IMR-90 (cell line): ENCODE results near the gene SLC7A9. TPM values are rescaled to one million over a fixed set of nuclear protein-coding genes. Genes with fewer than 3 reads are reported as not detected.

Experiments used
- ATAC-seq: fragments of 200-7000 bp; cut with Tn5 transposase; 2 replicates; pipeline ENCODE4 v1.9.1; 2020; ENCODE audit warnings: low read depth, mild to moderate bottlenecking, moderate library complexity
- BruUV-seq: library from RNA; stranded (reverse); fragments of 400-500 nt; replicated peaks from 2 replicates; lab custom pipeline; 2021; lab: Mats Ljungman, UMichigan
- CTCF ChIA-PET: fragments of 300-600 bp; formaldehyde crosslinking; extraction: SDS; loops from one replicate; lab custom pipeline; 2021; ENCODE audit warnings: antibody characterized with exemption; lab: Yijun Ruan, JAX
- POLR2A ChIA-PET: fragments of 300-600 bp; sonication (Branson Sonifier 250); formaldehyde crosslinking; loops from one replicate; lab custom pipeline; 2022; ENCODE audit warnings: antibody characterized with exemption; ENCODE audit not compliant: unreplicated experiment; lab: Charles Lee
- DNase-seq: peaks from one replicate; pipeline ENCODE4 v3.0.0; 2013
- H2AFZ ChIP-seq: replicated peaks from 2 replicates; pipeline ENCODE3; 2013; ENCODE audit warnings: low read length, mild to moderate bottlenecking; ENCODE audit not compliant: poor library complexity
- H2AK5ac ChIP-seq: 2 replicates; pipeline ENCODE4 v1.6.1; 2013; ENCODE audit warnings: low read depth, low read length, inconsistent platforms
- H2AK9ac ChIP-seq: replicated peaks from 2 replicates; pipeline ENCODE3; 2013; ENCODE audit warnings: mild to moderate bottlenecking, low read depth, low read length, moderate library complexity; ENCODE audit not compliant: poor library complexity
- H2BK120ac ChIP-seq: 2 replicates; pipeline ENCODE4 v1.6.1; 2013; ENCODE audit warnings: low read depth, low read length, inconsistent platforms
- H2BK15ac ChIP-seq: 3 replicates; pipeline ENCODE4 v1.6.1; 2013; ENCODE audit warnings: low read depth, low read length, inconsistent platforms
- H2BK20ac ChIP-seq: 2 replicates; pipeline ENCODE4 v1.6.1; 2013; ENCODE audit warnings: low read depth, mild to moderate bottlenecking, inconsistent platforms, low read length, moderate library complexity
- H2BK5ac ChIP-seq: 2 replicates; pipeline ENCODE4 v1.6.1; 2013; ENCODE audit warnings: mild to moderate bottlenecking, low read depth, low read length, inconsistent platforms; ENCODE audit not compliant: poor library complexity, severe bottlenecking
- H3K14ac ChIP-seq: replicated peaks from 2 replicates; pipeline ENCODE4 v1.6.1; 2013; ENCODE audit warnings: low read depth, low read length, inconsistent platforms
- H3K18ac ChIP-seq: 2 replicates; pipeline ENCODE4 v1.6.1; 2013; ENCODE audit warnings: low read depth, low read length, control low read depth
- H3K23ac ChIP-seq: 2 replicates; pipeline ENCODE4 v1.6.1; 2013; ENCODE audit warnings: low read depth, low read length, inconsistent platforms
- H3K27ac ChIP-seq: 2 replicates; pipeline ENCODE4 v1.5.1; 2013; ENCODE audit warnings: mild to moderate bottlenecking, control low read depth, low read length; ENCODE audit not compliant: insufficient read depth
- H3K27me3 ChIP-seq: 2 replicates; pipeline ENCODE4 v1.6.1; 2013; ENCODE audit warnings: low read length; ENCODE audit not compliant: control insufficient read depth, insufficient read depth
- H3K36me3 ChIP-seq: 2 replicates; pipeline ENCODE4 v1.6.1; 2013; ENCODE audit warnings: low read length, mixed read lengths; ENCODE audit not compliant: control insufficient read depth, insufficient read depth
- H3K4ac ChIP-seq: 2 replicates; pipeline ENCODE4 v1.6.1; 2013; ENCODE audit warnings: low read depth, low read length, inconsistent platforms
- H3K4me1 ChIP-seq: 2 replicates; pipeline ENCODE4 v1.6.1; 2013; ENCODE audit warnings: low read length, mixed read lengths; ENCODE audit not compliant: control insufficient read depth, insufficient read depth
- H3K4me2 ChIP-seq: 2 replicates; pipeline ENCODE4 v1.6.1; 2013; ENCODE audit warnings: low read depth, mild to moderate bottlenecking, control low read depth, low read length, moderate library complexity
- H3K4me3 ChIP-seq: 2 replicates; pipeline ENCODE4 v1.5.1; 2013; ENCODE audit warnings: low read depth, mild to moderate bottlenecking, control low read depth, low read length, moderate library complexity; ENCODE audit not compliant: insufficient read depth
- H3K56ac ChIP-seq: 2 replicates; pipeline ENCODE4 v1.6.1; 2013; ENCODE audit warnings: low read length, inconsistent platforms; ENCODE audit not compliant: insufficient read depth; ENCODE audit errors: extremely low read depth
- H3K79me1 ChIP-seq, 2 experiments: 2 replicates each; pipeline ENCODE4 v1.6.1; 2013; ENCODE audit warnings: low read length in 2 of 2, inconsistent platforms in 1 of 2, low read depth in 1 of 2
- H3K9ac ChIP-seq: 2 replicates; pipeline ENCODE4 v1.6.1; 2013; ENCODE audit warnings: low read depth, low read length, control low read depth
- H3K9me1 ChIP-seq: 2 replicates; pipeline ENCODE4 v1.6.1; 2013; ENCODE audit warnings: low read length, inconsistent platforms; ENCODE audit not compliant: insufficient read depth
- H3K9me3 ChIP-seq: 2 replicates; pipeline ENCODE4 v1.6.1; 2013; ENCODE audit warnings: low read length; ENCODE audit not compliant: control insufficient read depth, insufficient read depth
- H4K20me1 ChIP-seq: 2 replicates; pipeline ENCODE4 v1.6.1; 2013; ENCODE audit warnings: low read length, inconsistent platforms; ENCODE audit not compliant: insufficient read depth
- H4K5ac ChIP-seq: 2 replicates; pipeline ENCODE4 v1.6.1; 2013; ENCODE audit warnings: mild to moderate bottlenecking, low read depth, low read length, control low read depth
- H4K8ac ChIP-seq, 2 experiments: 2 replicates each; pipeline ENCODE4 v1.6.1; 2013; ENCODE audit warnings: low read depth in 2 of 2, low read length in 2 of 2, control low read depth in 1 of 2, inconsistent platforms in 1 of 2
- H4K91ac ChIP-seq: 2 replicates; pipeline ENCODE4 v1.6.1; 2013; ENCODE audit warnings: low read depth, low read length, inconsistent platforms; ENCODE audit not compliant: insufficient read depth
- CHD1 ChIP-seq: IDR thresholded peaks from 2 replicates; pipeline ENCODE4 v1.6.1; 2012; ENCODE audit warnings: low read depth, low read length, improper control_type of control experiment
- SMC3 ChIP-seq: fragments of 150-350 bp; IDR thresholded peaks from 2 replicates; pipeline ENCODE4 v1.6.1; 2016; ENCODE audit warnings: low read depth, mild to moderate bottlenecking, antibody characterized with exemption, low read length, moderate library complexity
- WGBS, 2 experiments: methylation state at CpG; one replicate each; pipeline versions ENCODE4 v1.1.5 to v1.1.7; 2013; ENCODE audit warnings: missing lambda C conversion rate in 2 of 2; ENCODE audit not compliant: insufficient read length in 1 of 2; ENCODE audit errors: extremely low coverage in 2 of 2; 5-methylcytosine and 5-hydroxymethylcytosine counted together
- dilution Hi-C: fragments of 300-500 bp; cut with HindIII; formaldehyde crosslinking; loops from one replicate; pipeline ENCODE4 v1.14.3; 2018; ENCODE audit warnings: low sequenced_read_pairs; ENCODE audit not compliant: unreplicated experiment
- in situ Hi-C: fragments of 300-500 bp; cut with MboI; formaldehyde crosslinking; loops from 3 replicates; pipeline ENCODE4 v1.14.3; 2019; ENCODE audit warnings: low sequenced_read_pairs, inconsistent platforms, mixed read lengths
- intact Hi-C: fragments of 100-400 bp; cut with micrococcal nuclease; formaldehyde crosslinking; loops from 2 replicates; pipeline ENCODE4 v1.10.0; 2022
- polyA plus RNA-seq, 3 experiments: library from polyadenylated mRNA; depleted of rRNA; stranded (reverse); fragments of >200 nt; gene quantifications; 2 replicates each; pipeline ENCODE4 v1.2.3, GENCODE V29; 2012; ENCODE audit warnings: low replicate concordance in 1 of 3
- total RNA-seq: library from RNA; depleted of rRNA; stranded (reverse); fragments of >200 nt; gene quantifications from 2 replicates; pipeline ENCODE4 v1.2.3, GENCODE V29; 2012

Gene SLC7A9
- total and polyA plus RNA-seq, 2 of the 4 experiments (the other 2 are of a cell fraction) = not detected

DNA sequence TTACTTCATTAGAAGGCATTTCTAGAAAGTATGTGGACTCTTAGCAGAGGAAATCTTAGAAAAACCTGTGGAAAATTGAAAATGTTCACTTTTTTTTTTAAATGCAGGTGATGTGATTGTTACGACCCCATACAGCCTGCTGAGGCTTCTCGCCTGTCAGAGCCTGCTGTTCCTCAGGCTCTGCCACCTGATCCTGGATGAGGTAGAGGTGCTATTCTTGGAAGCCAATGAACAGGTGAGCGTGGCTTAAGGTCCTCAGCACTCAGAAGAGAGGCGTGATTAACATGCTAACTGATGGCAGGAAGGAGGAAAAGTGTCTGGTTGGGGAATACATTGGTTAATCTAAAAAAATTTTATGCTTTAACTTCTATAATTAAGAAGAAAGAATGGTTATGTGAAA lies 71.4 kb downstream of the SLC7A9 start:
- dilution Hi-C loops = no loop called here
- CTCF ChIA-PET = no interaction called here
- intact Hi-C loops = no loop called here

More for the DNA sequence above, 71.4 kb downstream of the SLC7A9 start:
- DNase-seq (no peak), ATAC-seq (no peak)
- no peak for TF ChIP-seq SMC3
- no peak for TF ChIP-seq CHD1
- H4K20me1 ChIP-seq = no peaks in the 10 kb centered on the region
- no peak overlapping the region for H2BK120ac ChIP-seq
- H2AK5ac ChIP-seq = no peak overlapping the region
- H3K18ac ChIP-seq = no peak overlapping the region
- in situ Hi-C loops = no loop called here
- H3K27ac ChIP-seq = no peak overlapping the region
- no peaks in the 10 kb centered on the region for H3K79me1 ChIP-seq
- H3K27me3 ChIP-seq = peaks cover 5% of the 10 kb centered on the region; the same call in 1 of the 2 replicates
- POLR2A ChIA-PET = no interaction called here
- no peak overlapping the region for H4K8ac ChIP-seq
- H3K4me2 ChIP-seq = no peak overlapping the region
- no peak overlapping the region for H3K56ac ChIP-seq
- H3K9ac ChIP-seq = no peak overlapping the region
- no peak overlapping the region for H4K5ac ChIP-seq
- H2BK20ac ChIP-seq = no peak overlapping the region
- H3K9me3 ChIP-seq = no peaks in the 10 kb centered on the region
- no peak overlapping the region for H3K23ac ChIP-seq
- WGBS, 2 experiments = 70% methylated on average over 2 of the region's 4 CpGs; no CpG with 5 or more reads in 1 of the 2 experiments
- no TSS peak for BruUV-seq
- H3K14ac ChIP-seq = no peak overlapping the region
- H2BK5ac ChIP-seq = no peak overlapping the region
- H3K9me1 ChIP-seq = no peaks in the 10 kb centered on the region
- no peak overlapping the region for H2AFZ ChIP-seq
- H3K4ac ChIP-seq = no peak overlapping the region
- H2AK9ac ChIP-seq = no peak overlapping the region
- H3K36me3 ChIP-seq = no peaks in the 10 kb centered on the region
- H4K91ac ChIP-seq = no peak overlapping the region
- H3K4me3 ChIP-seq = no peak overlapping the region
- H3K4me1 ChIP-seq = no peaks in the 10 kb centered on the region
- H2BK15ac ChIP-seq = no peak overlapping the region
